Panc1 (cell line): ENCODE results near the gene ZNF888. TPM values are rescaled to one million over a fixed set of nuclear protein-coding genes. Genes with fewer than 3 reads are reported as not detected.
"Not testable (repeated sequence)": the region's sequence is repeated elsewhere in the genome, so short reads cannot be mapped to it uniquely, and the experiment has no call there.

Experiments used
- ATAC-seq: fragments of 200-7000 bp; cut with Tn5 transposase; 2 replicates; pipeline ENCODE4 v1.9.1; 2020; ENCODE audit warnings: mild to moderate bottlenecking, moderate library complexity
- BruUV-seq: library from RNA; stranded (reverse); fragments of 400-500 nt; replicated peaks from 2 replicates; lab custom pipeline; 2021; lab: Mats Ljungman, UMichigan
- CTCF ChIA-PET: fragments of 300-600 bp; sonication (Branson Sonifier 250); formaldehyde crosslinking; loops from one replicate; lab custom pipeline; 2022; ENCODE audit warnings: antibody characterized with exemption; lab: Charles Lee
- POLR2A ChIA-PET: fragments of 300-600 bp; sonication (Branson Sonifier 250); formaldehyde crosslinking; loops from one replicate; lab custom pipeline; 2022; ENCODE audit warnings: antibody characterized with exemption; lab: Charles Lee
- DNase-seq: peaks from one replicate; pipeline ENCODE4 v3.0.0-alpha.2; 2010; ENCODE audit warnings: low read depth, low spot score
- H3K27ac ChIP-seq: 2 replicates; pipeline ENCODE4 v1.5.1; 2011; ENCODE audit warnings: mild to moderate bottlenecking, low read length, inconsistent platforms
- H3K27me3 ChIP-seq: fragments of 200-500 bp; sonication (Bioruptor generic); 2 replicates; pipeline ENCODE4 v1.6.0; 2014; ENCODE audit warnings: low read length, inconsistent platforms; ENCODE audit not compliant: control insufficient read depth, insufficient read depth
- H3K36me3 ChIP-seq: fragments of 200-500 bp; sonication (Bioruptor generic); 2 replicates; pipeline ENCODE4 v1.5.1; 2014; ENCODE audit warnings: inconsistent platforms, mild to moderate bottlenecking, low read length, moderate library complexity; ENCODE audit not compliant: control insufficient read depth, insufficient read depth
- H3K4me1 ChIP-seq: 2 replicates; pipeline ENCODE4 v1.5.1; 2011; ENCODE audit warnings: inconsistent platforms, mild to moderate bottlenecking, low read length, moderate library complexity; ENCODE audit not compliant: control insufficient read depth, insufficient read depth
- H3K4me3 ChIP-seq, 2 experiments: 2 replicates each; pipeline ENCODE4 v1.5.1; 2011 to 2012; ENCODE audit warnings: low read depth in 2 of 2, low read length in 2 of 2, mild to moderate bottlenecking in 2 of 2, inconsistent platforms in 1 of 2, moderate library complexity in 1 of 2
- H3K9me3 ChIP-seq: fragments of 200-500 bp; sonication (Bioruptor generic); 2 replicates; pipeline ENCODE4 v1.5.1; 2014; ENCODE audit warnings: low read depth, mild to moderate bottlenecking, inconsistent platforms, low read length, moderate library complexity; ENCODE audit not compliant: control insufficient read depth, insufficient read depth
- CTCF ChIP-seq: fragments of 450-650 bp; IDR thresholded peaks from 2 replicates; pipeline ENCODE4 v1.5.1; 2017; ENCODE audit warnings: mild to moderate bottlenecking
- POLR2AphosphoS5 ChIP-seq: IDR thresholded peaks from 2 replicates; pipeline ENCODE4 v1.6.1; 2012; ENCODE audit warnings: mild to moderate bottlenecking, low read depth, low read length, moderate library complexity
- REST ChIP-seq, 2 experiments: IDR thresholded peaks; 2 replicates each; pipeline ENCODE4 v1.6.1; 2011 to 2012; ENCODE audit warnings: low read depth in 2 of 2, control low read depth in 1 of 2, low read length in 1 of 2, mild to moderate bottlenecking in 1 of 2, moderate library complexity in 1 of 2; ENCODE audit not compliant: insufficient read depth in 1 of 2
- SIN3A ChIP-seq: IDR thresholded peaks from 2 replicates; pipeline ENCODE4 v1.6.1; 2012; ENCODE audit warnings: low read depth, mild to moderate bottlenecking, low read length, moderate library complexity, borderline replicate concordance; ENCODE audit not compliant: insufficient read depth
- TCF7L2 ChIP-seq: IDR thresholded peaks from 2 replicates; pipeline ENCODE4 v1.6.1; 2011; ENCODE audit warnings: mild to moderate bottlenecking, low read depth, low read length, inconsistent platforms
- in situ Hi-C: cut with HindIII; loops from 2 replicates; pipeline ENCODE4 v1.10.0; 2016; ENCODE audit warnings: low sequenced_read_pairs, low pct_unique_long_range_greater_than_20kb
- intact Hi-C: fragments of 100-400 bp; cut with micrococcal nuclease; formaldehyde crosslinking; loops from one replicate; pipeline ENCODE4 v1.10.0; 2022; ENCODE audit not compliant: unreplicated experiment
- total RNA-seq: library from RNA; stranded (reverse); gene quantifications from one replicate; pipeline ENCODE4 v1.2.1, GENCODE V29; 2021; ENCODE audit not compliant: unreplicated experiment

The ZNF888 gene
- total RNA-seq, 1 experiment from 2014 or later = 7.4 TPM

GRCh38 chr19:52910648-52911047 is 12.6 kb downstream of the ZNF888 start:
- Histone ChIP-seq H3K4me3 (no peak overlapping the region), H3K4me1 (no peaks in the 10 kb centered on the region), H3K36me3 (peaks cover 3% of the 10 kb centered on the region; the same call in 1 of the 2 replicates), H3K27me3 (no peaks in the 10 kb centered on the region), H3K27ac (no peak overlapping the region), H3K9me3 (no peaks in the 10 kb centered on the region)
- DNase-seq (no peak), ATAC-seq (no peak)
- TF ChIP-seq POLR2AphosphoS5 = no peak
- TF ChIP-seq REST (IDR thresholded peaks at IDR 0.05; ENCODE audit: insufficient read depth in 1 of 2, low read depth in 2 of 2, low read length in 1 of 2) = no peak
- TF ChIP-seq CTCF = no peak
- no peak for TF ChIP-seq TCF7L2
- TF ChIP-seq SIN3A = no peak
- no TSS peak for BruUV-seq
- in situ Hi-C loops = no loop called here
- intact Hi-C loops = no loop called here
- POLR2A ChIA-PET = no interaction called here
- CTCF ChIA-PET = no interaction called here

GRCh38 chr19:52904052-52904780 is 19.0 kb downstream of the ZNF888 start:
- intact Hi-C loops, ATAC-seq: not testable (repeated sequence)

GRCh38 chr19:52901842-52902241 is 21.4 kb downstream of the ZNF888 start:
- ChIA-PET CTCF (interaction anchor here (0.7 kb wide), 1 partner anchor 511 kb away, joined by 4 read pairs; no protein-coding TSS in a partner anchor), POLR2A (no interaction called here)
- DNase-seq (no peak), ATAC-seq (no peak)
- intact Hi-C loops = no loop called here
- Histone ChIP-seq H3K36me3 (no peaks in the 10 kb centered on the region; the same call in 1 of the 2 replicates), H3K27me3 (no peaks in the 10 kb centered on the region), H3K4me3 (no peak overlapping the region), H3K9me3 (no peaks in the 10 kb centered on the region), H3K27ac (no peak overlapping the region), H3K4me1 (no peaks in the 10 kb centered on the region)
- BruUV-seq = no TSS peak
- TF ChIP-seq POLR2AphosphoS5 = no peak
- TF ChIP-seq CTCF = no peak
- no peak for TF ChIP-seq TCF7L2
- no peak for TF ChIP-seq REST (IDR thresholded peaks at IDR 0.05; ENCODE audit: insufficient read depth in 1 of 2, low read depth in 2 of 2, low read length in 1 of 2)
- no peak for TF ChIP-seq SIN3A
- in situ Hi-C loops = no loop called here

More at GRCh38 chr19:52904052-52904780, 19.0 kb downstream of the ZNF888 start:
- H3K9me3 ChIP-seq, DNase-seq, H3K27ac ChIP-seq, BruUV-seq, POLR2A ChIA-PET, H3K4me3 ChIP-seq, H3K27me3 ChIP-seq, CTCF ChIA-PET, H3K4me1 ChIP-seq, in situ Hi-C loops, H3K36me3 ChIP-seq: not testable (repeated sequence)
